Left ventricle myocardium inferior (tissue), 1 donor: Measurements from ENCODE around the gene CLDND1. TPM values are rescaled to one million over a fixed set of nuclear protein-coding genes. Genes with fewer than 3 reads are reported as not detected.

Experiments
- DNase-seq: peaks from one replicate; pipeline ENCODE4 v3.0.0-alpha.2; 2020
- H3K27ac ChIP-seq: fragments of 200-600 bp; replicated peaks from 2 replicates; pipeline ENCODE4 v1.8.0; 2021
- H3K27me3 ChIP-seq: fragments of 200-600 bp; 2 replicates; pipeline ENCODE4 v1.8.0; 2021; ENCODE audit warnings: low read depth
- H3K36me3 ChIP-seq: fragments of 200-600 bp; 2 replicates; pipeline ENCODE4 v1.8.0; 2021
- H3K4me1 ChIP-seq: fragments of 200-600 bp; 2 replicates; pipeline ENCODE4 v1.8.0; 2021
- H3K4me3 ChIP-seq: fragments of 200-600 bp; 2 replicates; pipeline ENCODE4 v1.8.0; 2021; ENCODE audit warnings: mild to moderate bottlenecking, moderate library complexity
- H3K9me3 ChIP-seq: fragments of 200-600 bp; replicated peaks from 2 replicates; pipeline ENCODE4 v1.8.0; 2021
- intact Hi-C: fragments of 100-400 bp; cut with micrococcal nuclease; formaldehyde crosslinking; loops from one replicate; pipeline ENCODE4 v1.11.0; 2022
- total RNA-seq: library from RNA; stranded (reverse); fragmentation: NEBNext Ultra II Directional; extraction: Animal tissue kit (Norgen Biotek cat#: 25700); gene quantifications from one replicate; pipeline ENCODE4 v1.2.1, GENCODE V29; 2021
- TF ChIP-seq, protein P1 (sequence below): fragments of 200-600 bp; IDR thresholded peaks from 2 replicates; pipeline ENCODE4 v1.8.0; 2021; ENCODE audit warnings: antibody characterized with exemption, mild to moderate bottlenecking, borderline replicate concordance
- donor health status: DM: no; HTN: yes; CAD: no; lungs with severe emphysema.

Gene CLDND1
- total RNA-seq, 1 donor from 2014 or later, result 69.9 TPM

DNA sequence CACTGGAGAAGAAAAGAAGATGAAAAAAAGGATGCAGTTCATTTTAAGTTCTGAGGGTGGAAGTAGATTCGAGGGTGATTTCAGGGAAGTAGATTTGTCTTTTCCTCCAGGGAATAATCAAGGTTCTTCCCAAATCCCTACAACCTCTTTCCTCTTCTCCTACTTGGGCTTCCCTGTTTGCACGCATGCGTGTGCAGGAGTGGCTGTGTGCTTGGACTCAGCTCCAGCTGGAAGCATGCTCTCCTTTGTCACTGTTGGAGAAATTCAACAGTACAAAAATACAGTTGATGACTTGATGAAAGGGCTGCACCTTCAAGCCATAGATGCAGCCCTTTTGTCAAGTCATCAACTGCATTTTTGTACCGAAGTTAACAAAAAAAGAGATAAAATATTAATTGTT is 21.4 kb downstream of the CLDND1 start:
- H3K4me3 ChIP-seq, result no peak overlapping the region
- TF ChIP-seq, protein P1, sequence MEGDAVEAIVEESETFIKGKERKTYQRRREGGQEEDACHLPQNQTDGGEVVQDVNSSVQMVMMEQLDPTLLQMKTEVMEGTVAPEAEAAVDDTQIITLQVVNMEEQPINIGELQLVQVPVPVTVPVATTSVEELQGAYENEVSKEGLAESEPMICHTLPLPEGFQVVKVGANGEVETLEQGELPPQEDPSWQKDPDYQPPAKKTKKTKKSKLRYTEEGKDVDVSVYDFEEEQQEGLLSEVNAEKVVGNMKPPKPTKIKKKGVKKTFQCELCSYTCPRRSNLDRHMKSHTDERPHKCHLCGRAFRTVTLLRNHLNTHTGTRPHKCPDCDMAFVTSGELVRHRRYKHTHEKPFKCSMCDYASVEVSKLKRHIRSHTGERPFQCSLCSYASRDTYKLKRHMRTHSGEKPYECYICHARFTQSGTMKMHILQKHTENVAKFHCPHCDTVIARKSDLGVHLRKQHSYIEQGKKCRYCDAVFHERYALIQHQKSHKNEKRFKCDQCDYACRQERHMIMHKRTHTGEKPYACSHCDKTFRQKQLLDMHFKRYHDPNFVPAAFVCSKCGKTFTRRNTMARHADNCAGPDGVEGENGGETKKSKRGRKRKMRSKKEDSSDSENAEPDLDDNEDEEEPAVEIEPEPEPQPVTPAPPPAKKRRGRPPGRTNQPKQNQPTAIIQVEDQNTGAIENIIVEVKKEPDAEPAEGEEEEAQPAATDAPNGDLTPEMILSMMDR, result no peak
- no peaks in the 10 kb centered on the region for H3K36me3 ChIP-seq
- intact Hi-C loops, result no loop called here
- peaks cover 5% of the 10 kb centered on the region for H3K4me1 ChIP-seq
- no peak overlapping the region for H3K27ac ChIP-seq
- no peaks in the 10 kb centered on the region for H3K27me3 ChIP-seq
- no peak for DNase-seq
- no peaks in the 10 kb centered on the region for H3K9me3 ChIP-seq

DNA sequence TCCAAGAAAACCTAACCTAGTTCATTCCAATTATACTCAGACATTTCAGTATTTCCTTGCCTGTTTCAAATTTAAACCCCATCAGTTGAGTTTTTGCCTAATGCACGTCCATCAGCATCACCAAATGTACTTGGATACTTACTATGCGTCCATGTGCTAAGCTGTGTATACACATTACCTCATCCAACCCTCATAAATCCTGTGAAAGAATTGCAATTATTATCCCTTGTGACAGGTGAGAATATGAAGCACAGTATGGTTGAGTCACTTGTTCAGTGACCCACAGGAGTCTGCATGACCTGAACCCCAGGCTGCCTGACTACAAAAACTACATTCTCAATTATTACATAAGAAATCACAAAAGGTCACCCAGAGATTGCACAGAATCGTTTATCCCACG is 22.7 kb downstream of the CLDND1 start:
- intact Hi-C loops, result no loop called here
- H3K4me1 ChIP-seq, result peaks cover 5% of the 10 kb centered on the region
- no peak overlapping the region for H3K27ac ChIP-seq
- no peaks in the 10 kb centered on the region for H3K36me3 ChIP-seq
- TF ChIP-seq, protein P1, result no peak
- H3K9me3 ChIP-seq, result no peaks in the 10 kb centered on the region
- H3K27me3 ChIP-seq, result no peaks in the 10 kb centered on the region
- DNase-seq, result no peak
- H3K4me3 ChIP-seq, result no peak overlapping the region

DNA sequence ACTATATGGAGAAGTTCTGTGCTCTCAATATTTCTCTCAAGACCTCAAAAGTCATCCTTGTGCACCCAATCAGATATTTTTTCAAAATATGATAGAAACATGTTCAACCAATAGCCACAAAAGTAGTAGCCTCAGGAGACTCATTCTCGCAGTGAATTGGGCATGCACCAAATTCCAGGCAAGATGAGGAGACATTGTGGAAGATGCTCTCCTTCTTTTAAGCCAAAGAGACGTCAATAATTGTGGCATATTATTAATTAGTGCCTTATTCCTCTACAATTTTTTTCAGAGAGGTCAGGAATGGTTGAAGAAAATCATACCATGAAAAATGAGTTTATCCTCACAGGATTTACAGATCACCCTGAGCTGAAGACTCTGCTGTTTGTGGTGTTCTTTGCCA is 25.3 kb downstream of the CLDND1 start, which contains the start of gene OR5K2:
Gene OR5K2 (plus strand): TSS at position 301 of the 400 bp plus-strand sequence. CDS start 0 bp downstream, at position 301.
- Histone ChIP-seq H3K4me1 (no peaks in the 10 kb centered on the region), H3K36me3 (no peaks in the 10 kb centered on the region), H3K4me3 (no peak within 1 kb of the TSS), H3K27me3 (no peaks in the 10 kb centered on the region), H3K27ac (no peak within 1 kb of the TSS), H3K9me3 (no peaks in the 10 kb centered on the region)
- TF ChIP-seq, protein P1, result no peak
- intact Hi-C loops, result no loop called here
- DNase-seq, result no peak

GRCh38 chr3:98483626-98484025 is 39.1 kb downstream of the CLDND1 start:
- no peak overlapping the region for H3K4me3 ChIP-seq
- H3K27me3 ChIP-seq, result no peaks in the 10 kb centered on the region
- H3K27ac ChIP-seq, result no peak overlapping the region
- no peak for DNase-seq
- intact Hi-C loops, result no loop called here
- no peaks in the 10 kb centered on the region for H3K4me1 ChIP-seq
- H3K9me3 ChIP-seq, result peaks cover 66% of the 10 kb centered on the region
- TF ChIP-seq, protein P1, result no peak
- H3K36me3 ChIP-seq, result no peaks in the 10 kb centered on the region

- no peak overlapping the region for H3K4me3 ChIP-seq
- H3K9me3 ChIP-seq, result peaks cover 66% of the 10 kb centered on the region
- DNase-seq, result no peak
- intact Hi-C loops, result no loop called here
- TF ChIP-seq, protein P1, result no peak
- H3K36me3 ChIP-seq, result no peaks in the 10 kb centered on the region
- no peak overlapping the region for H3K27ac ChIP-seq
- H3K27me3 ChIP-seq, result no peaks in the 10 kb centered on the region
- no peaks in the 10 kb centered on the region for H3K4me1 ChIP-seq
Measured at GRCh38 chr3:98482717-98483482, 39.8 kb downstream of the CLDND1 start.

Other genes starting within 250 kb of the CLDND1 start
- not detected for gene OR5H2, start 240.4 kb downstream of the CLDND1 start, total RNA-seq
- gene OR5K4, start 169.0 kb downstream of the CLDND1 start, total RNA-seq, result not detected
- gene OR5K3, start 132.2 kb downstream of the CLDND1 start, total RNA-seq, result not detected
- gene OR5K1, start 59.7 kb downstream of the CLDND1 start, total RNA-seq, result not detected
- gene OR5K2, start 25.2 kb downstream of the CLDND1 start, total RNA-seq, result not detected
- not detected for gene GPR15, start 9.1 kb upstream of the CLDND1 start, total RNA-seq
- gene CPOX, start 70.7 kb upstream of the CLDND1 start, total RNA-seq, result 12.8 TPM
- 52.5 TPM for gene ST3GAL6, start 240.4 kb upstream of the CLDND1 start, total RNA-seq